HL-60 (cell line): Measurements from ENCODE around the gene EPN3.

Experiments used
- DNase-seq, 2 experiments: peaks; one replicate each; pipeline ENCODE4 v3.0.0-alpha.2; 2010 to 2020; ENCODE audit warnings: low read depth in 1 of 2, low spot score in 1 of 2
- H3K27ac ChIP-seq: fragments of 250-450 bp; sonication (Bioruptor Pico); replicated peaks from 2 replicates; pipeline ENCODE4 v1.5.1; 2020; ENCODE audit warnings: mild to moderate bottlenecking, moderate library complexity
- H3K27me3 ChIP-seq: fragments of 250-450 bp; sonication (Bioruptor Pico); 2 replicates; pipeline ENCODE4 v1.5.1; 2021; ENCODE audit warnings: mild to moderate bottlenecking, moderate library complexity; ENCODE audit not compliant: insufficient read depth, poor library complexity, severe bottlenecking
- H3K4me3 ChIP-seq: replicated peaks from 2 replicates; pipeline ENCODE4 v1.5.1; 2011; ENCODE audit warnings: mild to moderate bottlenecking, control low read depth, low read length; ENCODE audit not compliant: insufficient read depth
- CTCF ChIP-seq: IDR thresholded peaks from one replicate; pipeline ENCODE4 v1.5.1; 2011; ENCODE audit warnings: low read length, control low read depth, inconsistent platforms; ENCODE audit not compliant: insufficient read depth
- GABPA ChIP-seq: IDR thresholded peaks from 2 replicates; pipeline ENCODE4 v1.6.1; 2012; ENCODE audit warnings: low read depth
- POLR2AphosphoS5 ChIP-seq: IDR thresholded peaks from 2 replicates; pipeline ENCODE4 v1.6.1; 2012; ENCODE audit warnings: low read depth
- REST ChIP-seq: IDR thresholded peaks from 2 replicates; pipeline ENCODE4 v1.6.1; 2012; ENCODE audit warnings: low read depth; ENCODE audit not compliant: insufficient replicate concordance
- SPI1 ChIP-seq: IDR thresholded peaks from 2 replicates; pipeline ENCODE4 v1.6.1; 2012; ENCODE audit warnings: low read depth, mild to moderate bottlenecking, borderline replicate concordance

EPN3 gene

GRCh38 chr17:50549969-50550368 is 17.4 kb downstream of the EPN3 start:
- Histone ChIP-seq H3K4me3 (no peak overlapping the region), H3K27me3 (peaks cover 3% of the 10 kb centered on the region), H3K27ac (no peak overlapping the region)
- no peak for DNase-seq
- TF ChIP-seq REST, result no peak
- no peak for TF ChIP-seq SPI1
- no peak for TF ChIP-seq POLR2AphosphoS5
- TF ChIP-seq GABPA, result no peak
- TF ChIP-seq CTCF, result no peak

DNA sequence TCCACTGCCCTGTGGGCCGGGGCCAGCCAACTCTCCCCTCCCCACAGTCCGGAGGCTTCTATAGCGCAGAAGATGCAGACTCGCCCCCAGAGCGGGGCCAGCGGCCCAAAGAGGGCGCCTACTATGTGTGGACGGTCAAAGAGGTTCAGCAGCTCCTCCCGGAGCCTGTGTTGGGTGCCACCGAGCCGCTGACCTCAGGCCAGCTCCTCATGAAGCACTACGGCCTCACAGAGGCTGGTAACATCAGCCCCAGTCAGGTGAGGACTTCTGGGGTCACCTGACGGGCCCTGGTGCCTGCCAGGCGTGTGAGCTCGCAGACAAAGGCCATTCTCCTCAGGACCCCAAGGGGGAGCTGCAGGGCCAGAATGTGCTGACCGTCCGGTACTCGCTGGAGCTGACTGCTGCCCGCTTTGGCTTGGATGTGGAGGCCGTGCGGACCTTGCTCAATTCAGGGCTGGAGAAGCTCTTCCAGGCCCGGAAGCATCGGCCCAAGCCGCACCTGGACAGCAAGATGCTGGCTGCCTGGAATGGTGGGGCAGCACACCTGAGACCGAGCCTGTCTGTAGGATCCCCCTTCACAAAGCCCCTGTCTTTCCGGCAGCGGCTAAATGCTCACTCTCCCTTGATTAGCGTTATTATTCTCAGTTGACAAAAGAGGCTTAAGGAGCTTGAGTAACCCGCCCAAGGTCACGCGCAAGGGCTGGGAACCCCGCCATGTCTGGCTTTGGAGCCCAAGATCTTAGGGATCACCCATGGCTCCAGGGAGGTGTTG is 18.3 kb downstream of the EPN3 start:
- DNase-seq, result peak in 1 of 2 experiments; percentile 38
- Histone ChIP-seq H3K27ac (no peak overlapping the region), H3K27me3 (no peaks in the 10 kb centered on the region), H3K4me3 (no peak overlapping the region)
- no peak for TF ChIP-seq REST
- no peak for TF ChIP-seq SPI1
- TF ChIP-seq CTCF, result peak; percentile 46

- no peak overlapping the region for H3K27ac ChIP-seq
- H3K27me3 ChIP-seq, result no peaks in the 10 kb centered on the region
- TF ChIP-seq SPI1 (no peak), GABPA (no peak), REST (no peak), CTCF (no peak), POLR2AphosphoS5 (no peak)
- DNase-seq, result no peak
- H3K4me3 ChIP-seq, result no peak overlapping the region
Observed at GRCh38 chr17:50551433-50551815, 18.9 kb downstream of the EPN3 start.
